ENCODE data around the gene RNF186.

DNA sequence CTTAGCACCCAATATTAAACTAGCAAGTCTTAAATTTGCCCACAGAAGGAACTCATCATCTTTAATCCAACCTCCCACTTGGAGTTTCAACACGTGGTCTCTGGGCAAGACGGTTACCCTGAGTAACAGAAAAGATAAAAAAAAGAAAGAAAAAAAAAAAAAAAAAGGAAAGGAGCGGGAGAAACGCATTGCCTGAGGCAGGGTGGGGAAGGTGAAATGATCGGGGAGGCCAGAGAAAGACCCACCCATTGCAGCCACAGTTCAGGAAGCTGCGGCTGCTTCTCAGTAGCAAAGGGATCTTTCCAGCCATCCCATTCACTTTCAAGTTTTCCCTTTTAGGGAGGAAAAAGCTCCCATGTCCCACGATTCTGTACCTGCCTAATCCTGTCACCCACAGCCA, 35.1 kb upstream of the RNF186 start:
- TF ChIP-seq, protein P1, sequence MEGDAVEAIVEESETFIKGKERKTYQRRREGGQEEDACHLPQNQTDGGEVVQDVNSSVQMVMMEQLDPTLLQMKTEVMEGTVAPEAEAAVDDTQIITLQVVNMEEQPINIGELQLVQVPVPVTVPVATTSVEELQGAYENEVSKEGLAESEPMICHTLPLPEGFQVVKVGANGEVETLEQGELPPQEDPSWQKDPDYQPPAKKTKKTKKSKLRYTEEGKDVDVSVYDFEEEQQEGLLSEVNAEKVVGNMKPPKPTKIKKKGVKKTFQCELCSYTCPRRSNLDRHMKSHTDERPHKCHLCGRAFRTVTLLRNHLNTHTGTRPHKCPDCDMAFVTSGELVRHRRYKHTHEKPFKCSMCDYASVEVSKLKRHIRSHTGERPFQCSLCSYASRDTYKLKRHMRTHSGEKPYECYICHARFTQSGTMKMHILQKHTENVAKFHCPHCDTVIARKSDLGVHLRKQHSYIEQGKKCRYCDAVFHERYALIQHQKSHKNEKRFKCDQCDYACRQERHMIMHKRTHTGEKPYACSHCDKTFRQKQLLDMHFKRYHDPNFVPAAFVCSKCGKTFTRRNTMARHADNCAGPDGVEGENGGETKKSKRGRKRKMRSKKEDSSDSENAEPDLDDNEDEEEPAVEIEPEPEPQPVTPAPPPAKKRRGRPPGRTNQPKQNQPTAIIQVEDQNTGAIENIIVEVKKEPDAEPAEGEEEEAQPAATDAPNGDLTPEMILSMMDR (IDR thresholded peaks at IDR 0.05; ENCODE audit: low read depth, low read length, missing input control): no peak
- TF ChIP-seq JUND (IDR thresholded peaks at IDR 0.05) (no peak), NR2F2 (IDR thresholded peaks at IDR 0.05) (no peak)
